A673 (cell line): ENCODE measurements around the gene PDXDC1. TPM values are rescaled to one million over a fixed set of nuclear protein-coding genes. Genes with fewer than 3 reads are reported as not detected.

ENCODE experiments used
- BruUV-seq: library from RNA; stranded (reverse); fragments of 400-500 nt; replicated peaks from 2 replicates; lab custom pipeline; 2021; lab: Mats Ljungman, UMichigan
- CTCF ChIA-PET: fragments of 300-600 bp; sonication (Branson Sonifier 250); formaldehyde crosslinking; loops from one replicate; lab custom pipeline; 2022; ENCODE audit warnings: antibody characterized with exemption; lab: Charles Lee
- POLR2A ChIA-PET: fragments of 300-600 bp; sonication (Branson Sonifier 250); formaldehyde crosslinking; loops from one replicate; lab custom pipeline; 2022; ENCODE audit warnings: antibody characterized with exemption; ENCODE audit not compliant: low non-redundant PET; lab: Charles Lee
- DNase-seq: peaks from one replicate; pipeline ENCODE4 v3.0.0-alpha.2; 2015; ENCODE audit warnings: low spot score
- H3K27ac ChIP-seq: fragments of 200-600 bp; sonication (generic); 2 replicates; pipeline ENCODE4 v1.5.1; 2016; ENCODE audit warnings: mixed run types, low read depth, mild to moderate bottlenecking, mixed read lengths, antibody characterized with exemption, low read length; ENCODE audit not compliant: poor library complexity, severe bottlenecking
- H3K27me3 ChIP-seq: fragments of 200-600 bp; sonication (generic); replicated peaks from 2 replicates; pipeline ENCODE4 v1.6.1; 2017; ENCODE audit warnings: mixed run types, low read depth, mild to moderate bottlenecking, mixed read lengths, antibody characterized with exemption, low read length; ENCODE audit not compliant: insufficient read depth, poor library complexity
- H3K36me3 ChIP-seq: fragments of 200-600 bp; sonication (generic); 2 replicates; pipeline ENCODE4 v1.6.1; 2016; ENCODE audit warnings: mixed run types, mild to moderate bottlenecking, mixed read lengths, antibody characterized with exemption, low read length; ENCODE audit not compliant: insufficient read depth, poor library complexity, severe bottlenecking
- H3K4me1 ChIP-seq: fragments of 200-600 bp; sonication (generic); 2 replicates; pipeline ENCODE4 v1.6.1; 2017; ENCODE audit warnings: mixed run types, mild to moderate bottlenecking, mixed read lengths, antibody characterized with exemption, low read length; ENCODE audit not compliant: insufficient read depth, poor library complexity, severe bottlenecking
- H3K4me3 ChIP-seq: fragments of 200-600 bp; sonication (generic); 2 replicates; pipeline ENCODE4 v1.5.1; 2016; ENCODE audit warnings: low read depth, mixed run types, mild to moderate bottlenecking, mixed read lengths, low read length; ENCODE audit not compliant: poor library complexity, severe bottlenecking
- H3K9me3 ChIP-seq: fragments of 200-600 bp; sonication (generic); 2 replicates; pipeline ENCODE4 v1.6.1; 2016; ENCODE audit warnings: mixed run types, low read depth, mild to moderate bottlenecking, mixed read lengths, antibody characterized with exemption, low read length; ENCODE audit not compliant: poor library complexity, severe bottlenecking
- CTCF ChIP-seq: fragments of 300-800, 200-600 bp; sonication (generic); conservative IDR thresholded peaks from 2 replicates; pipeline ENCODE4 v1.5.1; 2017; ENCODE audit warnings: low read depth, mild to moderate bottlenecking, antibody characterized with exemption, low read length, moderate library complexity, mixed read lengths
- EZH2 ChIP-seq: fragments of 200-600 bp; sonication (generic); IDR thresholded peaks from 2 replicates; pipeline ENCODE4 v1.6.1; 2017; ENCODE audit warnings: borderline replicate concordance, low read depth, mild to moderate bottlenecking, mixed read lengths, antibody characterized with exemption, low read length; ENCODE audit not compliant: poor library complexity, severe bottlenecking
- intact Hi-C: fragments of 100-400 bp; cut with micrococcal nuclease; formaldehyde crosslinking; loops from one replicate; pipeline ENCODE4 v1.10.0; 2022; ENCODE audit not compliant: unreplicated experiment
- total RNA-seq: library from RNA; stranded (reverse); gene quantifications from 2 replicates; pipeline ENCODE4 v1.2.3, GENCODE V29; 2021

PDXDC1 gene
- total RNA-seq, 1 experiment from 2014 or later: 103 TPM

DNA sequence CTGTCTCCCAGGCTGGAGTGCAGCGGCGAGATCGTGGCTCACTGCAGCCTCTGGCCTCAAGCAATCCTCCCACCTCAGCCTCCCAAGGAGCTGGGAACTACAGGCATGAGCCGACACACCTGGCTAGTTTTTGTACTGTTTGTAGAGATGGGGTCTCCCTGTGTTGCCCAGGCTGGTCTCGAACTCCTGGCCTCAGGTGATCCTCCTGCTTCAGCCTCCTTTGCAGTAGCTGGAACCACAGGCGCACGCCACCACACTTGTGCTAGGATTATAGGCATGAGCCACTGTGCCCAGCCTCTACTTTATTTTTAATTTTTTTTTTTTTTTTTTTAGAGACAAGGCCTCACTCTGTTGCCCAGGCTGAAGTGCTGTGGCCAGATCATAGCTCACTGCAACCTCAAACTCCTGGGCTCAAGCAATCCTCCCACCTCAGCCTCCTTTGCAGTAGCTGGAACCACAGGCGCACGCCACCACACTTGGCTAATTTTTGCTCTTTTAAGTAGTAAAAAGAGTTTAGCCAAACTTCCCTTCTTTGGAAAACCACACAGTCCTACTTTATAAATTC is 76.6 kb downstream of the PDXDC1 start:
- Histone ChIP-seq H3K27me3 (no peaks in the 10 kb centered on the region), H3K4me1 (no peaks in the 10 kb centered on the region), H3K36me3 (no peaks in the 10 kb centered on the region), H3K4me3 (no peak overlapping the region), H3K27ac (no peak overlapping the region), H3K9me3 (no peaks in the 10 kb centered on the region)
- no peak for DNase-seq
- TF ChIP-seq EZH2: no peak
- TF ChIP-seq CTCF: no peak
- ChIA-PET POLR2A (no interaction called here), CTCF (no interaction called here)
- intact Hi-C loops: no loop called here
- BruUV-seq: no TSS peak

DNA sequence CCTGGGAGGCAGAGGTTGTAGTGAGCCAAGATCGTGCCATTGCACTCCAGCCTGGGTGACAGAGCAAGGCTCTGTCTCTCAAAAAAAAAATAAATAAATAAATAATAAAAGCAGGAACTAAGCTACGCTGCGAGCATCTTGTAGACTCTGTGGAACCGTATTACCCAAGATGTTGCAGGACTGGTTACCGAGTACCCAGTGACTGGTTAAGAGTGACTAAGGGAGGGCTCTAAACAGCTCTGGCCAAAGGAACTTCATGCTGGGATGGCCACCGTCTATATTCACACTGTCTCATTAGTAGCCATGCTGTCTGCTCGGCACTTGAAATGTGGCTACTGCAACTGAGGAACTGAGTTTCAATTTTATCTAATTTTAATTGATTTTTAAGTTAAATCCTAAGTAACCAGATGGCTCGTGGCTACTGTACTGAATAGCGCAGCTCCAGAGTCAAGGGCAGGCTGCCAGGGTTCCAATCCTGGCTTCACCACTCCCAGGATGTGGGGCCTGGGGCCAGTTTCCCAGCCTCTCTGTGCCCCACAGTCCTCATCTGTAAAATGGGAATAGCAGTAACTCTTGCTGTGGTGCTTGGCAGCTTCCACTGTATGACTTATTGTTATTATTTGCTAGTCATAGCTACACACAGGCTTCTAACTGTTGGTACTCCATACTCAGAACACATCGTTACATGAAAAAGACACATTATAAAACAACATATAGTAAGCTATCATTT is 78.1 kb downstream of the PDXDC1 start:
- ChIA-PET CTCF (no interaction called here), POLR2A (interaction anchor here (0.6 kb wide), 1 partner anchor 30 kb away, joined by 3 read pairs; no protein-coding TSS in a partner anchor)
- no peaks in the 10 kb centered on the region for H3K27me3 ChIP-seq
- no peak for DNase-seq
- intact Hi-C loops: no loop called here
- H3K27ac ChIP-seq: no peak overlapping the region
- H3K9me3 ChIP-seq: no peaks in the 10 kb centered on the region
- BruUV-seq: no TSS peak
- no peaks in the 10 kb centered on the region for H3K36me3 ChIP-seq
- TF ChIP-seq EZH2 (no peak), CTCF (no peak)
- no peaks in the 10 kb centered on the region for H3K4me1 ChIP-seq
- no peak overlapping the region for H3K4me3 ChIP-seq

GRCh38 chr16:15053904-15054303 is 79.1 kb downstream of the PDXDC1 start:
- POLR2A ChIA-PET: no interaction called here
- no peak for DNase-seq
- no TSS peak for BruUV-seq
- Histone ChIP-seq H3K36me3 (peaks cover 2% of the 10 kb centered on the region), H3K4me1 (no peaks in the 10 kb centered on the region), H3K9me3 (no peaks in the 10 kb centered on the region), H3K27ac (no peak overlapping the region), H3K4me3 (no peak overlapping the region), H3K27me3 (no peaks in the 10 kb centered on the region)
- CTCF ChIA-PET: no interaction called here
- no peak for TF ChIP-seq CTCF
- no peak for TF ChIP-seq EZH2
- intact Hi-C loops: no loop called here
